PFSK-1 (cell line): ENCODE measurements around the gene MTPN.

ENCODE experiments used
- POLR2AphosphoS5 ChIP-seq: IDR thresholded peaks from 2 replicates; pipeline ENCODE4 v1.6.1; 2012; ENCODE audit warnings: low read depth, mild to moderate bottlenecking, control low read depth, low read length, moderate library complexity
- SIN3A ChIP-seq: IDR thresholded peaks from 2 replicates; pipeline ENCODE4 v1.6.1; 2012; ENCODE audit warnings: mild to moderate bottlenecking, low read length, moderate library complexity, borderline replicate concordance; ENCODE audit not compliant: insufficient read depth
- TF ChIP-seq, protein P1 (sequence below), 2 experiments: IDR thresholded peaks; 2 replicates each; pipeline versions ENCODE4 v1.6.1 to v1.8.0; 2011 to 2012; ENCODE audit warnings: low read depth in 2 of 2, low read length in 2 of 2, control low read depth in 1 of 2, inconsistent platforms in 1 of 2, mild to moderate bottlenecking in 1 of 2, moderate library complexity in 1 of 2; ENCODE audit not compliant: insufficient read depth in 1 of 2

- TF ChIP-seq POLR2AphosphoS5 (no peak), SIN3A (no peak)
- TF ChIP-seq, protein P1, sequence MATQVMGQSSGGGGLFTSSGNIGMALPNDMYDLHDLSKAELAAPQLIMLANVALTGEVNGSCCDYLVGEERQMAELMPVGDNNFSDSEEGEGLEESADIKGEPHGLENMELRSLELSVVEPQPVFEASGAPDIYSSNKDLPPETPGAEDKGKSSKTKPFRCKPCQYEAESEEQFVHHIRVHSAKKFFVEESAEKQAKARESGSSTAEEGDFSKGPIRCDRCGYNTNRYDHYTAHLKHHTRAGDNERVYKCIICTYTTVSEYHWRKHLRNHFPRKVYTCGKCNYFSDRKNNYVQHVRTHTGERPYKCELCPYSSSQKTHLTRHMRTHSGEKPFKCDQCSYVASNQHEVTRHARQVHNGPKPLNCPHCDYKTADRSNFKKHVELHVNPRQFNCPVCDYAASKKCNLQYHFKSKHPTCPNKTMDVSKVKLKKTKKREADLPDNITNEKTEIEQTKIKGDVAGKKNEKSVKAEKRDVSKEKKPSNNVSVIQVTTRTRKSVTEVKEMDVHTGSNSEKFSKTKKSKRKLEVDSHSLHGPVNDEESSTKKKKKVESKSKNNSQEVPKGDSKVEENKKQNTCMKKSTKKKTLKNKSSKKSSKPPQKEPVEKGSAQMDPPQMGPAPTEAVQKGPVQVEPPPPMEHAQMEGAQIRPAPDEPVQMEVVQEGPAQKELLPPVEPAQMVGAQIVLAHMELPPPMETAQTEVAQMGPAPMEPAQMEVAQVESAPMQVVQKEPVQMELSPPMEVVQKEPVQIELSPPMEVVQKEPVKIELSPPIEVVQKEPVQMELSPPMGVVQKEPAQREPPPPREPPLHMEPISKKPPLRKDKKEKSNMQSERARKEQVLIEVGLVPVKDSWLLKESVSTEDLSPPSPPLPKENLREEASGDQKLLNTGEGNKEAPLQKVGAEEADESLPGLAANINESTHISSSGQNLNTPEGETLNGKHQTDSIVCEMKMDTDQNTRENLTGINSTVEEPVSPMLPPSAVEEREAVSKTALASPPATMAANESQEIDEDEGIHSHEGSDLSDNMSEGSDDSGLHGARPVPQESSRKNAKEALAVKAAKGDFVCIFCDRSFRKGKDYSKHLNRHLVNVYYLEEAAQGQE (IDR thresholded peaks at IDR 0.05; ENCODE audit: insufficient read depth in 1 of 2, low read depth in 2 of 2, low read length in 2 of 2): no peak
Measured at GRCh38 chr7:136015638-136016037, 38.5 kb upstream of the MTPN start.
